K562 (cell line): ENCODE results near the gene AOC1. TPM values are rescaled to one million over a fixed set of nuclear protein-coding genes. Genes with fewer than 3 reads are reported as not detected.
A peak's percentile ranks its signal among the peaks of the same experiment; 100 is the strongest.

ENCODE experiments used
- ATF7 ChIP-seq: fragments of 450-650 bp; IDR thresholded peaks from 2 replicates; pipeline ENCODE4 v1.7.1; 2014; ENCODE audit warnings: mild to moderate bottlenecking, moderate library complexity
- BRCA1 ChIP-seq, 2 experiments: fragments of 450-650 bp in 1 of 2; sonication (generic) in 1 of 2; formaldehyde crosslinking in 1 of 2; IDR thresholded peaks; 2 replicates each; pipeline versions ENCODE4 v1.5.0 to v1.6.1; 2017 to 2020; ENCODE audit warnings: mild to moderate bottlenecking in 1 of 2, missing genetic modification reagents in 1 of 2
- CBX1 ChIP-seq: sonication (generic); IDR thresholded peaks from 2 replicates; pipeline ENCODE4 v1.6.1; 2016; ENCODE audit warnings: antibody characterized with exemption, low read depth, mild to moderate bottlenecking
- CREB1 ChIP-seq, 2 experiments: sonication (generic) in 1 of 2; formaldehyde crosslinking in 1 of 2; IDR thresholded peaks; 2 replicates each; pipeline versions ENCODE4 v1.6.1 to v1.8.0; 2012 to 2022; ENCODE audit warnings: inconsistent platforms in 1 of 2, mild to moderate bottlenecking in 1 of 2, missing genetic modification reagents in 1 of 2, moderate library complexity in 1 of 2
- EHMT2 ChIP-seq: fragments of 450-650 bp; IDR thresholded peaks from 2 replicates; pipeline ENCODE4 v1.6.1; 2018; ENCODE audit warnings: antibody characterized with exemption
- HBP1 ChIP-seq: fragments of 450-650 bp; formaldehyde crosslinking; IDR thresholded peaks from 2 replicates; pipeline ENCODE4 v1.4.0; 2022; ENCODE audit warnings: missing genetic modification characterization
- HCFC1 ChIP-seq: IDR thresholded peaks from 2 replicates; pipeline ENCODE4 v1.6.1; 2012; ENCODE audit warnings: low read depth, low read length, improper control_type of control experiment
- JUN ChIP-seq, 2 experiments: sonication (generic) in 1 of 2; formaldehyde crosslinking in 1 of 2; IDR thresholded peaks; 2 replicates each; pipeline versions ENCODE4 v1.6.1 to v1.8.0; 2012 to 2022; ENCODE audit warnings: borderline replicate concordance in 2 of 2, mild to moderate bottlenecking in 2 of 2, improper control_type of control experiment in 1 of 2, low read depth in 1 of 2, low read length in 1 of 2, missing genetic modification reagents in 1 of 2
- KDM4B ChIP-seq, 2 experiments: fragments of 450-650 bp in 1 of 2; sonication (generic) in 1 of 2; IDR thresholded peaks; 2 replicates each; pipeline ENCODE4 v1.6.1; 2016 to 2017; ENCODE audit warnings: borderline replicate concordance in 2 of 2, antibody characterized with exemption in 1 of 2, low read depth in 1 of 2, mild to moderate bottlenecking in 1 of 2
- MAFF ChIP-seq: IDR thresholded peaks from 2 replicates; pipeline ENCODE4 v1.6.1; 2012; ENCODE audit warnings: low read length, improper control_type of control experiment
- MIER1 ChIP-seq: fragments of 450-650 bp; IDR thresholded peaks from 2 replicates; pipeline ENCODE4 v1.6.1; 2016; ENCODE audit warnings: antibody characterized with exemption, mild to moderate bottlenecking, low read depth
- MYC ChIP-seq, 2 experiments: fragments of 250-450 bp in 1 of 2; sonication (Bioruptor Pico) in 1 of 2; IDR thresholded peaks; 2 replicates each; pipeline versions ENCODE4 v1.5.1 to v1.6.1; 2012 to 2021; ENCODE audit warnings: low read depth in 2 of 2, borderline replicate concordance in 1 of 2, improper control_type of control experiment in 1 of 2, low read length in 1 of 2, mild to moderate bottlenecking in 1 of 2, moderate library complexity in 1 of 2
- SUPT5H ChIP-seq: fragments of 450-650 bp; IDR thresholded peaks from 2 replicates; pipeline ENCODE4 v1.6.1; 2016
- TCF7 ChIP-seq: sonication (generic); IDR thresholded peaks from 2 replicates; pipeline ENCODE4 v1.6.1; 2016; ENCODE audit warnings: antibody characterized with exemption, borderline replicate concordance
- TEAD2 ChIP-seq: fragments of 450-650 bp; IDR thresholded peaks from 2 replicates; pipeline ENCODE4 v1.6.1; 2016; ENCODE audit warnings: missing genetic modification characterization, control low read depth, missing compliant biosample characterization
- ZBTB43 ChIP-seq: sonication (generic); formaldehyde crosslinking; IDR thresholded peaks from 2 replicates; pipeline ENCODE4 v1.8.0; 2023; ENCODE audit warnings: mild to moderate bottlenecking, missing genetic modification reagents
- ZKSCAN8 ChIP-seq: fragments of 200-800 bp; sonication (Bioruptor generic); IDR thresholded peaks from 2 replicates; pipeline ENCODE4 v1.6.1; 2016; ENCODE audit warnings: missing genetic modification characterization, missing compliant biosample characterization
- ZNF197 ChIP-seq: fragments of 200-800 bp; sonication (Bioruptor generic); IDR thresholded peaks from 2 replicates; pipeline ENCODE4 v1.6.1; 2016; ENCODE audit warnings: low read depth, missing genetic modification characterization, missing compliant biosample characterization
- ZNF263 ChIP-seq: sonication (generic); formaldehyde crosslinking; IDR thresholded peaks from 2 replicates; pipeline ENCODE4 v1.8.0; 2022; ENCODE audit warnings: mild to moderate bottlenecking, missing genetic modification reagents, borderline replicate concordance
- ZNF280A ChIP-seq: fragments of 450-650 bp; IDR thresholded peaks from 2 replicates; pipeline ENCODE4 v1.6.1; 2018; ENCODE audit warnings: mild to moderate bottlenecking, low read depth; ENCODE audit not compliant: partially characterized antibody
- ZNF408 ChIP-seq: fragments of 250-450 bp; sonication (Bioruptor Pico); IDR thresholded peaks from 2 replicates; pipeline ENCODE4 v1.4.0; 2020; ENCODE audit warnings: low read depth, mild to moderate bottlenecking, moderate library complexity
- polyA plus RNA-seq, 8 experiments: library from polyadenylated mRNA; depleted of rRNA in 4 of 8; stranded (reverse) in 5 of 8; unstranded in 3 of 8; fragments of >200 nt; fragmentation: Nextera tagmentation in 2 of 8; fragmentation: Illumina TruSeq in 1 of 8; extraction: Ambion mirVana in 2 of 8; extraction: Trizol in 1 of 8; gene quantifications; 2 replicates each; pipeline versions ENCODE4 v1.2.1 to v1.2.3, GENCODE V29; 2011 to 2014; ENCODE audit warnings: inconsistent platforms in 1 of 8, missing spikeins in 1 of 8
- total RNA-seq, 7 experiments: library from RNA; depleted of rRNA in 6 of 7; stranded (reverse); fragments of >200 nt in 6 of 7; fragmentation: Illumina TruSeq in 2 of 7; extraction: Trizol in 2 of 7; gene quantifications; 2 replicates each; pipeline versions ENCODE4 v1.2.1 to v1.2.3, GENCODE V29; 2011 to 2021; ENCODE audit warnings: low replicate concordance in 1 of 7

AOC1 gene
- total and polyA plus RNA-seq, 9 of the 15 experiments (the other 6 are each of a cell fraction or from before 2014, with no cell fraction given), result not detected

GRCh38 chr7:150824379-150825177, 27.7 kb upstream of the AOC1 start (continued):
- no peak for TF ChIP-seq KDM4B (IDR thresholded peaks at IDR 0.05; ENCODE audit: borderline replicate concordance in 2 of 2, low read depth in 1 of 2)
- no peak for TF ChIP-seq ATF7
- no peak for TF ChIP-seq ZNF408
- TF ChIP-seq TEAD2, result no peak
- TF ChIP-seq HBP1, result no peak
- TF ChIP-seq ZNF263 (CRISPR knock-in tag), result no peak
- no peak for TF ChIP-seq ZNF197 (CRISPR knock-in tag)
- TF ChIP-seq SUPT5H, result no peak
- TF ChIP-seq JUN (IDR thresholded peaks at IDR 0.05; ENCODE audit: borderline replicate concordance, low read depth, low read length), result no peak
- no peak for TF ChIP-seq JUN (CRISPR knock-in tag; IDR thresholded peaks at IDR 0.05; ENCODE audit: borderline replicate concordance)
- TF ChIP-seq ZBTB43 (CRISPR knock-in tag), result no peak
- no peak for TF ChIP-seq ZNF280A
- no peak for TF ChIP-seq BRCA1 (IDR thresholded peaks at IDR 0.05)
- no peak for TF ChIP-seq BRCA1 (CRISPR knock-in tag; IDR thresholded peaks at IDR 0.05)
- no peak for TF ChIP-seq CREB1 (IDR thresholded peaks at IDR 0.05)
- no peak for TF ChIP-seq CREB1 (CRISPR knock-in tag; IDR thresholded peaks at IDR 0.05)
- TF ChIP-seq EHMT2, result peak; percentile 90
- no peak for TF ChIP-seq TCF7
- peak; percentile 46; the same call in 1 of the 2 replicates for TF ChIP-seq MYC (IDR thresholded peaks at IDR 0.05; ENCODE audit: low read depth, low read length)
- TF ChIP-seq MYC (CRISPR knock-in tag; IDR thresholded peaks at IDR 0.05; ENCODE audit: borderline replicate concordance, low read depth), result no peak
- TF ChIP-seq CBX1, result no peak; the same call in 1 of the 2 replicates
- TF ChIP-seq MAFF, result no peak
- no peak for TF ChIP-seq ZKSCAN8 (CRISPR knock-in tag)
- peak; percentile 47; the same call in 1 of the 2 replicates for TF ChIP-seq HCFC1
- no peak for TF ChIP-seq MIER1
